K562 (cell line): ENCODE measurements around the gene TEAD3. TPM values are rescaled to one million over a fixed set of nuclear protein-coding genes. Genes with fewer than 3 reads are reported as not detected.

Experiments used
- COPS2 ChIP-seq: fragments of 450-650 bp; conservative IDR thresholded peaks from 2 replicates; pipeline ENCODE4 v1.6.1; 2016; ENCODE audit warnings: mild to moderate bottlenecking, moderate library complexity
- ELF4 ChIP-seq: fragments of 450-650 bp; formaldehyde crosslinking; IDR thresholded peaks from 2 replicates; pipeline ENCODE4 v1.4.0; 2022; ENCODE audit warnings: missing genetic modification characterization
- MEF2A ChIP-seq: IDR thresholded peaks from 2 replicates; pipeline ENCODE4 v1.6.1; 2011; ENCODE audit warnings: low read depth, mild to moderate bottlenecking, low read length, moderate library complexity; ENCODE audit not compliant: control insufficient read depth
- NFE2 ChIP-seq: IDR thresholded peaks from 2 replicates; pipeline ENCODE4 v1.6.1; 2014; ENCODE audit warnings: antibody characterized with exemption, low read depth
- ZNF561 ChIP-seq: fragments of 450-650 bp; formaldehyde crosslinking; conservative IDR thresholded peaks from 2 replicates; pipeline ENCODE4 v1.4.0; 2020; ENCODE audit warnings: mild to moderate bottlenecking, moderate library complexity
- polyA plus RNA-seq, 8 experiments: library from polyadenylated mRNA; depleted of rRNA in 4 of 8; stranded (reverse) in 5 of 8; unstranded in 3 of 8; fragments of >200 nt; fragmentation: Nextera tagmentation in 2 of 8; fragmentation: Illumina TruSeq in 1 of 8; extraction: Ambion mirVana in 2 of 8; extraction: Trizol in 1 of 8; gene quantifications; 2 replicates each; pipeline versions ENCODE4 v1.2.1 to v1.2.3, GENCODE V29; 2011 to 2014; ENCODE audit warnings: inconsistent platforms in 1 of 8, missing spikeins in 1 of 8
- total RNA-seq, 7 experiments: library from RNA; depleted of rRNA in 6 of 7; stranded (reverse); fragments of >200 nt in 6 of 7; fragmentation: Illumina TruSeq in 2 of 7; extraction: Trizol in 2 of 7; gene quantifications; 2 replicates each; pipeline versions ENCODE4 v1.2.1 to v1.2.3, GENCODE V29; 2011 to 2021; ENCODE audit warnings: low replicate concordance in 1 of 7
- TF ChIP-seq, protein P1 (sequence below), 2 experiments: fragments of 450-650 bp; IDR thresholded peaks; 2 replicates each; pipeline ENCODE4 v1.6.1; 2016; ENCODE audit warnings: mild to moderate bottlenecking in 2 of 2, borderline replicate concordance in 1 of 2, low read depth in 1 of 2, moderate library complexity in 1 of 2
- TF ChIP-seq, protein P2 (sequence below), 2 experiments: fragments of 250-450 bp in 1 of 2; fragments of 450-650 bp in 1 of 2; sonication (Bioruptor Pico) in 1 of 2; IDR thresholded peaks; 2 replicates each; pipeline versions ENCODE4 v1.6.1 to v1.8.0; 2016 to 2021; ENCODE audit warnings: mild to moderate bottlenecking in 2 of 2, moderate library complexity in 2 of 2, missing compliant biosample characterization in 1 of 2, missing genetic modification characterization in 1 of 2
- TF ChIP-seq, protein P3 (sequence below): fragments of 250-450 bp; sonication (Bioruptor Pico); IDR thresholded peaks from 2 replicates; pipeline ENCODE4 v1.4.0; 2020
- TF ChIP-seq, protein P4 (sequence below): fragments of 250-450 bp; sonication (Bioruptor Pico); IDR thresholded peaks from 2 replicates; pipeline ENCODE4 v1.5.0; 2021
- TF ChIP-seq, protein P5 (sequence below): sonication (generic); formaldehyde crosslinking; IDR thresholded peaks from 2 replicates; pipeline ENCODE4 v1.4.0; 2020; ENCODE audit warnings: mild to moderate bottlenecking, missing genetic modification reagents
- TF ChIP-seq, protein P6 (sequence below): fragments of 250-450 bp; sonication (Bioruptor Pico); IDR thresholded peaks from 2 replicates; pipeline ENCODE4 v1.8.0; 2022; ENCODE audit warnings: inconsistent platforms, mild to moderate bottlenecking, moderate library complexity, borderline replicate concordance

TEAD3 gene
- total and polyA plus RNA-seq, 9 of the 15 experiments (the other 6 are each of a cell fraction or from before 2014, with no cell fraction given): 0.63 to 13.2 (median 3.3) TPM

DNA sequence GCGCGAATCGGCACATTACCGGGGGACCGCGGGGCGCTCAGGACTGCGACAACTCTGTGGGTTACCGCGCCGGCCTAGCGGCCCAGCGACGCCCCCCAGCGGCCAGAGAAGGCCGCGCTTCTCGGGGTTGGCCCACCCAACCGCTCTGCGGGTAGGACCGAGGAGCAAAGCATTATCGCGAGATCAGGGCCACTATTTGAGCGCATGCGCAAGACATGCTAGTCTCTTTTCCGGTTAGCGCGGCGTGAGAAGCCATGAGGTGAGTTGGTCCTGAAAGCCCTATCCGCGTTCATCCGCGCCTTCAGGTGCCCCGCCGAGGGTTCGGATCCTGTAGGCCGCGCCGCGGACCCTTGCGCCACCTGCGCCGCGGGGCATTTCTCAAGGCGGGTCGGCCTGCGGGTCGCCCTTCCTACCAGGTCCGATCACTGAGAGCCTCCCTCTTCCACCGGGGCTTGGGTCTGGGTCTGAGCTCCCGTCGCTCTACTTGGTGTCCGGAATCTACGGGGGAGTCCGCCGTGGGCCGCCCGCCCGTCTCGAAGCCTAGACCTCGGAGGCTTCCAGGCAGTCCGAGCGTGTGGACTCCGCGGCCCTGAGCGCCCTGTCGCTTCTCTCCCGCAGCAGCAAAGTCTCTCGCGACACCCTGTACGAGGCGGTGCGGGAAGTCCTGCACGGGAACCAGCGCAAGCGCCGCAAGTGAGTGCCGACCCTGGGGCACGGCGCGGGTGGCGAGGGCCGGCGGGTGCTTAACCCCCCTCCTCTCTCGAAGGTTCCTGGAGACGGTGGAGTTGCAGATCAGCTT lies 28.5 kb downstream of the TEAD3 start, which contains the start of gene RPL10A (continued):
- TF ChIP-seq, protein P1, sequence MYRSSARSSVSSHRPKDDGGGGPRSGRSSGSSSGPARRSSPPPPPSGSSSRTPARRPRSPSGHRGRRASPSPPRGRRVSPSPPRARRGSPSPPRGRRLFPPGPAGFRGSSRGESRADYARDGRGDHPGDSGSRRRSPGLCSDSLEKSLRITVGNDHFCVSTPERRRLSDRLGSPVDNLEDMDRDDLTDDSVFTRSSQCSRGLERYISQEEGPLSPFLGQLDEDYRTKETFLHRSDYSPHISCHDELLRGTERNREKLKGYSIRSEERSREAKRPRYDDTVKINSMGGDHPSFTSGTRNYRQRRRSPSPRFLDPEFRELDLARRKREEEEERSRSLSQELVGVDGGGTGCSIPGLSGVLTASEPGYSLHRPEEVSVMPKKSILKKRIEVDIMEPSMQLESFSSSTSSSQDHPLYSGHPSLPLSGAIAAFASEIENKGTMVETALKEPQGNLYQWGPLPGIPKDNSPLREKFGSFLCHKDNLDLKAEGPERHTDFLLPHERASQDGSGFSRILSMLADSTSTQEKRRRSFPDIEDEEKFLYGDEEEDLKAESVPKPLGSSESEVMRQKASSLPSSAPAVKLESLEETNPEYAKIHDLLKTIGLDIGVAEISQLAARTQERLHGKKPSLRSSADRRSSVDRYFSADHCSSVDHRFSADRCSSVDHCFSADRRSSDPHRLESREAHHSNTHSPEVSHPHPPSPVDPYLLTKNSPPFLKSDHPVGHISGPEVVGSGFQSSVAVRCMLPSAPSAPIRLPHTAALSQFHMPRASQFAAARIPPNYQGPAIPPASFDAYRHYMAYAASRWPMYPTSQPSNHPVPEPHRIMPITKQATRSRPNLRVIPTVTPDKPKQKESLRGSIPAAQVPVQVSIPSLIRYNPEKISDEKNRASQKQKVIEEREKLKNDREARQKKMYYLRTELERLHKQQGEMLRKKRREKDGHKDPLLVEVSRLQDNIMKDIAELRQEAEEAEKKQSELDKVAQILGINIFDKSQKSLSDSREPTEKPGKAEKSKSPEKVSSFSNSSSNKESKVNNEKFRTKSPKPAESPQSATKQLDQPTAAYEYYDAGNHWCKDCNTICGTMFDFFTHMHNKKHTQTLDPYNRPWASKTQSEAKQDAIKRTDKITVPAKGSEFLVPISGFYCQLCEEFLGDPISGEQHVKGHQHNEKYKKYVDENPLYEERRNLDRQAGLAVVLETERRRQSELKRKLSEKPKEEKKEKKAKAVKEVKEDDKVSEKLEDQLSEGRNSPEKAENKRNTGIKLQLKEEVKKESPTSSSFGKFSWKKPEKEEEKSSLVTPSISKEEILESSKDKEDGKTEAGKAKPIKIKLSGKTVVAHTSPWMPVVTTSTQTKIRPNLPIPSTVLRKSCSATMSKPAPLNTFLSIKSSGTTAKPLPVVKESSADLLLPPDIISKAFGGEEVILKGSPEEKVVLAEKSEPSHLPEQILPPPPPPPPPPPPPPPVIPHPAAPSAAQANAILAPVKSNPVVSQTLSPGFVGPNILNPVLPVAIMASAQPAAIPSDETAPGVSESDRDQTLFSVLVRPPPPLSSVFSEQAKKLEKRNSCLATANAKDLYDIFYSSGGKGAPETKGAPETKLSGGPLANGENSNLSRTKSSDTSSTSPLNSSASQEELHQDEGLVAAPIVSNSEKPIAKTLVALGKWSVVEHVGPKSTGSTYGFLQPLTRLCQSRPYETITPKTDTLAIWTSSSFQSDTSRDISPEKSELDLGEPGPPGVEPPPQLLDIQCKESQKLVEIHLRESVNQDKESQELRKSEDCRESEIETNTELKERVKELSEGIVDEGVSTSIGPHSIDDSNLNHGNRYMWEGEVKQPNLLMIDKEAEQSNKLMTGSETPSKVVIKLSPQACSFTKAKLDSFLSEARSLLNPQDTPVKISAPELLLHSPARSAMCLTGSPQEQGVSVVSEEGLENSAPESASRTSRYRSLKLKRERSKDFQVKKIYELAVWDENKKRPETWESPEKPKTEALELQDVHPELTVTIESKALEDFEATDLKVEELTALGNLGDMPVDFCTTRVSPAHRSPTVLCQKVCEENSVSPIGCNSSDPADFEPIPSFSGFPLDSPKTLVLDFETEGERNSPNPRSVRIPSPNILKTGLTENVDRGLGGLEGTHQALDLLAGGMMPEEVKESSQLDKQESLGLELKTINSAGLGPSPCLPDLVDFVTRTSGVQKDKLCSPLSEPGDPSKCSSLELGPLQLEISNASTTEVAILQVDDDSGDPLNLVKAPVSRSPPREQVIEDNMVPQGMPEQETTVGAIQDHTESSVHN (IDR thresholded peaks at IDR 0.05; ENCODE audit: borderline replicate concordance in 1 of 2, low read depth in 1 of 2): peak in 1 of 2 experiments; percentile 66; a peak in 1 of 4 replicates
- TF ChIP-seq, protein P2, sequence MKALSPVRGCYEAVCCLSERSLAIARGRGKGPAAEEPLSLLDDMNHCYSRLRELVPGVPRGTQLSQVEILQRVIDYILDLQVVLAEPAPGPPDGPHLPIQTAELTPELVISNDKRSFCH (CRISPR knock-in tag; IDR thresholded peaks at IDR 0.05): no peak
- TF ChIP-seq, protein P2 (tag; IDR thresholded peaks at IDR 0.05): peak; percentile 73; the same call in 1 of the 2 replicates
- TF ChIP-seq MEF2A (no peak), ZNF561 (CRISPR knock-in tag) (no peak), COPS2 (no peak), NFE2 (no peak; the same call in 1 of the 2 replicates), ELF4 (CRISPR knock-in tag) (peak; percentile 60; the same call in 1 of the 2 replicates)
- TF ChIP-seq, protein P3, sequence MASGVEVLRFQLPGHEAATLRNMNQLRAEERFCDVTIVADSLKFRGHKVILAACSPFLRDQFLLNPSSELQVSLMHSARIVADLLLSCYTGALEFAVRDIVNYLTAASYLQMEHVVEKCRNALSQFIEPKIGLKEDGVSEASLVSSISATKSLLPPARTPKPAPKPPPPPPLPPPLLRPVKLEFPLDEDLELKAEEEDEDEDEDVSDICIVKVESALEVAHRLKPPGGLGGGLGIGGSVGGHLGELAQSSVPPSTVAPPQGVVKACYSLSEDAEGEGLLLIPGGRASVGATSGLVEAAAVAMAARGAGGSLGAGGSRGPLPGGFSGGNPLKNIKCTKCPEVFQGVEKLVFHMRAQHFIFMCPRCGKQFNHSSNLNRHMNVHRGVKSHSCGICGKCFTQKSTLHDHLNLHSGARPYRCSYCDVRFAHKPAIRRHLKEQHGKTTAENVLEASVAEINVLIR: no peak
- TF ChIP-seq, protein P4, sequence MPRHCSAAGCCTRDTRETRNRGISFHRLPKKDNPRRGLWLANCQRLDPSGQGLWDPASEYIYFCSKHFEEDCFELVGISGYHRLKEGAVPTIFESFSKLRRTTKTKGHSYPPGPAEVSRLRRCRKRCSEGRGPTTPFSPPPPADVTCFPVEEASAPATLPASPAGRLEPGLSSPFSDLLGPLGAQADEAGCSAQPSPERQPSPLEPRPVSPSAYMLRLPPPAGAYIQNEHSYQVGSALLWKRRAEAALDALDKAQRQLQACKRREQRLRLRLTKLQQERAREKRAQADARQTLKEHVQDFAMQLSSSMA: no peak
- TF ChIP-seq, protein P5, sequence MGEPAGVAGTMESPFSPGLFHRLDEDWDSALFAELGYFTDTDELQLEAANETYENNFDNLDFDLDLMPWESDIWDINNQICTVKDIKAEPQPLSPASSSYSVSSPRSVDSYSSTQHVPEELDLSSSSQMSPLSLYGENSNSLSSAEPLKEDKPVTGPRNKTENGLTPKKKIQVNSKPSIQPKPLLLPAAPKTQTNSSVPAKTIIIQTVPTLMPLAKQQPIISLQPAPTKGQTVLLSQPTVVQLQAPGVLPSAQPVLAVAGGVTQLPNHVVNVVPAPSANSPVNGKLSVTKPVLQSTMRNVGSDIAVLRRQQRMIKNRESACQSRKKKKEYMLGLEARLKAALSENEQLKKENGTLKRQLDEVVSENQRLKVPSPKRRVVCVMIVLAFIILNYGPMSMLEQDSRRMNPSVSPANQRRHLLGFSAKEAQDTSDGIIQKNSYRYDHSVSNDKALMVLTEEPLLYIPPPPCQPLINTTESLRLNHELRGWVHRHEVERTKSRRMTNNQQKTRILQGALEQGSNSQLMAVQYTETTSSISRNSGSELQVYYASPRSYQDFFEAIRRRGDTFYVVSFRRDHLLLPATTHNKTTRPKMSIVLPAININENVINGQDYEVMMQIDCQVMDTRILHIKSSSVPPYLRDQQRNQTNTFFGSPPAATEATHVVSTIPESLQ: peak; percentile 99
- TF ChIP-seq, protein P6, sequence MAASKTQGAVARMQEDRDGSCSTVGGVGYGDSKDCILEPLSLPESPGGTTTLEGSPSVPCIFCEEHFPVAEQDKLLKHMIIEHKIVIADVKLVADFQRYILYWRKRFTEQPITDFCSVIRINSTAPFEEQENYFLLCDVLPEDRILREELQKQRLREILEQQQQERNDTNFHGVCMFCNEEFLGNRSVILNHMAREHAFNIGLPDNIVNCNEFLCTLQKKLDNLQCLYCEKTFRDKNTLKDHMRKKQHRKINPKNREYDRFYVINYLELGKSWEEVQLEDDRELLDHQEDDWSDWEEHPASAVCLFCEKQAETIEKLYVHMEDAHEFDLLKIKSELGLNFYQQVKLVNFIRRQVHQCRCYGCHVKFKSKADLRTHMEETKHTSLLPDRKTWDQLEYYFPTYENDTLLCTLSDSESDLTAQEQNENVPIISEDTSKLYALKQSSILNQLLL (CRISPR knock-in tag): no peak
